OCI-LY1 (cell line): ENCODE results near the gene TSPAN19.

Experiments used
- H2AFZ ChIP-seq: fragments of 200-600 bp; sonication (generic), shearing (Covaris generic); 2 replicates; pipeline ENCODE4 v1.6.0; 2014; ENCODE audit warnings: antibody characterized with exemption, mild to moderate bottlenecking, low read length
- H3F3A ChIP-seq: fragments of 200-600 bp; sonication (generic), shearing (Covaris generic); 2 replicates; pipeline ENCODE4 v1.6.0; 2014; ENCODE audit warnings: mild to moderate bottlenecking, antibody characterized with exemption, low read length, moderate library complexity; ENCODE audit not compliant: insufficient read depth
- H3K27ac ChIP-seq: fragments of 200-600 bp; sonication (generic); 2 replicates; pipeline ENCODE4 v1.5.1; 2014; ENCODE audit warnings: low read length, mixed run types, mild to moderate bottlenecking, low read depth; ENCODE audit not compliant: poor library complexity, severe bottlenecking
- H3K27me3 ChIP-seq: fragments of 200-600 bp; sonication (generic); 2 replicates; pipeline ENCODE4 v1.6.0; 2014; ENCODE audit warnings: antibody characterized with exemption, mild to moderate bottlenecking, low read length, moderate library complexity; ENCODE audit not compliant: insufficient read depth
- H3K36me3 ChIP-seq: fragments of 200-600 bp; sonication (generic); 2 replicates; pipeline ENCODE4 v1.6.1; 2014; ENCODE audit warnings: mild to moderate bottlenecking, antibody characterized with exemption, low read length, moderate library complexity, mixed read lengths; ENCODE audit not compliant: insufficient read depth
- H3K4me1 ChIP-seq: fragments of 200-600 bp; sonication (generic); 2 replicates; pipeline ENCODE4 v1.5.1; 2014; ENCODE audit warnings: mild to moderate bottlenecking, low read length, moderate library complexity; ENCODE audit not compliant: insufficient read depth, severe bottlenecking
- H3K4me2 ChIP-seq: fragments of 200-600 bp; sonication (generic), shearing (Covaris generic); 2 replicates; pipeline ENCODE4 v1.6.1; 2014; ENCODE audit warnings: low read length
- H3K4me3 ChIP-seq: fragments of 200-600 bp; sonication (generic); 2 replicates; pipeline ENCODE4 v1.5.1; 2014; ENCODE audit warnings: low read length, low read depth, mild to moderate bottlenecking, mixed read lengths; ENCODE audit not compliant: poor library complexity, severe bottlenecking
- H3K79me2 ChIP-seq: fragments of 200-600 bp; shearing (Covaris generic); 2 replicates; pipeline ENCODE4 v1.6.1; 2016; ENCODE audit warnings: mixed run types, low read length, mixed read lengths; ENCODE audit not compliant: insufficient read depth
- H3K9ac ChIP-seq: fragments of 200-600 bp; sonication (generic), shearing (Covaris generic); 2 replicates; pipeline ENCODE4 v1.6.1; 2014; ENCODE audit warnings: mild to moderate bottlenecking, low read length, mixed read lengths
- H3K9me2 ChIP-seq: fragments of 200-600 bp; sonication (generic), shearing (Covaris generic); 2 replicates; pipeline ENCODE4 v1.6.1; 2014; ENCODE audit warnings: low read depth, mild to moderate bottlenecking, low read length, mixed read lengths
- H3K9me3 ChIP-seq: fragments of 200-600 bp; shearing (Covaris generic); 2 replicates; pipeline ENCODE4 v1.6.1; 2014; ENCODE audit warnings: low read length, mixed read lengths
- H4K20me1 ChIP-seq: fragments of 200-600 bp; sonication (generic), shearing (Covaris generic); 2 replicates; pipeline ENCODE4 v1.6.0; 2016; ENCODE audit warnings: mild to moderate bottlenecking, low read length; ENCODE audit not compliant: insufficient read depth
- EZH2 ChIP-seq: fragments of 200-600 bp; sonication (generic), shearing (Covaris generic); IDR thresholded peaks from 2 replicates; pipeline ENCODE4 v1.8.0; 2017; ENCODE audit warnings: borderline replicate concordance, mixed run types, mild to moderate bottlenecking, antibody characterized with exemption, low read length, moderate library complexity, mixed read lengths
- TF ChIP-seq, protein P1 (sequence below): fragments of 200-600 bp; sonication (generic), shearing (Covaris generic); IDR thresholded peaks from 2 replicates; pipeline ENCODE4 v1.5.1; 2017; ENCODE audit warnings: mild to moderate bottlenecking, antibody characterized with exemption, low read length, moderate library complexity, mixed read lengths

The TSPAN19 gene

DNA sequence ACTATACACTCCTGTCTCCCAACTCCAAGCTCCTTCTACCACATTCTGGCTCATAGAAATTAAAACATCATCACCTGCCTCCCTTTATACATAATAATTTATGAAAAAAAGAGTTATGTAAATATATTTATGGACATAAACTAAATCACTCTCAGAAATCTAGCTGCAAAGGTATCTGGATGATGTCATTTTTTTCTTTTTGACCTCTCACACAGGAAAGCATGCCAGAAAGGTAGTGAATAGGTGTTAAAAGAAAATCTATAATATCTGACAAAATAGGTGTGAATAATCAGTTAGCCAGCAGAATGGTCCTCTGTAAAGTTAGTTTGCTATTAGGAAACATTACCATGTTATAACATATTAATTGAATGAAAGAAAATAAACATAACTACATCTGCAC, 7.8 kb upstream of the TSPAN19 start:
- Histone ChIP-seq H3K9me3 (no peaks in the 10 kb centered on the region), H3K9me2 (no peaks in the 10 kb centered on the region; the same call in 1 of the 2 replicates), H3K27me3 (no peaks in the 10 kb centered on the region), H3F3A (no peaks in the 10 kb centered on the region), H3K4me1 (no peaks in the 10 kb centered on the region), H3K4me3 (no peak overlapping the region), H3K27ac (no peak overlapping the region), H3K4me2 (no peak overlapping the region), H2AFZ (no peak overlapping the region), H3K9ac (no peak overlapping the region), H3K79me2 (no peaks in the 10 kb centered on the region), H3K36me3 (no peaks in the 10 kb centered on the region), H4K20me1 (no peaks in the 10 kb centered on the region)
- no peak for TF ChIP-seq EZH2
- TF ChIP-seq, protein P1, sequence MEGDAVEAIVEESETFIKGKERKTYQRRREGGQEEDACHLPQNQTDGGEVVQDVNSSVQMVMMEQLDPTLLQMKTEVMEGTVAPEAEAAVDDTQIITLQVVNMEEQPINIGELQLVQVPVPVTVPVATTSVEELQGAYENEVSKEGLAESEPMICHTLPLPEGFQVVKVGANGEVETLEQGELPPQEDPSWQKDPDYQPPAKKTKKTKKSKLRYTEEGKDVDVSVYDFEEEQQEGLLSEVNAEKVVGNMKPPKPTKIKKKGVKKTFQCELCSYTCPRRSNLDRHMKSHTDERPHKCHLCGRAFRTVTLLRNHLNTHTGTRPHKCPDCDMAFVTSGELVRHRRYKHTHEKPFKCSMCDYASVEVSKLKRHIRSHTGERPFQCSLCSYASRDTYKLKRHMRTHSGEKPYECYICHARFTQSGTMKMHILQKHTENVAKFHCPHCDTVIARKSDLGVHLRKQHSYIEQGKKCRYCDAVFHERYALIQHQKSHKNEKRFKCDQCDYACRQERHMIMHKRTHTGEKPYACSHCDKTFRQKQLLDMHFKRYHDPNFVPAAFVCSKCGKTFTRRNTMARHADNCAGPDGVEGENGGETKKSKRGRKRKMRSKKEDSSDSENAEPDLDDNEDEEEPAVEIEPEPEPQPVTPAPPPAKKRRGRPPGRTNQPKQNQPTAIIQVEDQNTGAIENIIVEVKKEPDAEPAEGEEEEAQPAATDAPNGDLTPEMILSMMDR, result no peak

DNA sequence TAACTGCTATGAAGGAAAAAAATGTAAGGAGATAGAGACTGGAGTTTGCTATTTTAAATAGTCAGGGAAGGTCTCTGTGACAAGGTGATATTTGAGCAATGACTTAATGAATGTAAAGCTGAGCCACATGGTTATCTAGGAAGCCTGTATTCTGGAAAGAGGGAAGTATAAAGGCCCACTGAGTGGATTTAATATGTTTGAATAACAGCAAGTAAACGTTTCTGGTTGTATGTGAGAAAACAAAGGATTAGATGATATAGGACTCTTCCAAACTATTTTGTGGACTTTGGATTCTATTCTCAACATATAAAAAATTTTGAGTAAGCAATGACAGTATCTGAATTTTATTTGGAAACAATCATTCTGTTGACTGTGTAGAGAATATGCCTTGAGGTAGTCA, 5.3 kb upstream of the TSPAN19 start:
- TF ChIP-seq, protein P1, result no peak
- no peak for TF ChIP-seq EZH2
- H2AFZ ChIP-seq, result no peak overlapping the region
- H3K36me3 ChIP-seq, result no peaks in the 10 kb centered on the region
- H3K9me3 ChIP-seq, result no peaks in the 10 kb centered on the region
- no peaks in the 10 kb centered on the region for H4K20me1 ChIP-seq
- no peak overlapping the region for H3K4me3 ChIP-seq
- no peak overlapping the region for H3K9ac ChIP-seq
- H3K9me2 ChIP-seq, result no peaks in the 10 kb centered on the region; the same call in 1 of the 2 replicates
- no peaks in the 10 kb centered on the region for H3K79me2 ChIP-seq
- H3F3A ChIP-seq, result no peaks in the 10 kb centered on the region; the same call in 1 of the 2 replicates
- no peaks in the 10 kb centered on the region for H3K4me1 ChIP-seq
- no peaks in the 10 kb centered on the region for H3K27me3 ChIP-seq
- no peak overlapping the region for H3K27ac ChIP-seq
- H3K4me2 ChIP-seq, result no peak overlapping the region

DNA sequence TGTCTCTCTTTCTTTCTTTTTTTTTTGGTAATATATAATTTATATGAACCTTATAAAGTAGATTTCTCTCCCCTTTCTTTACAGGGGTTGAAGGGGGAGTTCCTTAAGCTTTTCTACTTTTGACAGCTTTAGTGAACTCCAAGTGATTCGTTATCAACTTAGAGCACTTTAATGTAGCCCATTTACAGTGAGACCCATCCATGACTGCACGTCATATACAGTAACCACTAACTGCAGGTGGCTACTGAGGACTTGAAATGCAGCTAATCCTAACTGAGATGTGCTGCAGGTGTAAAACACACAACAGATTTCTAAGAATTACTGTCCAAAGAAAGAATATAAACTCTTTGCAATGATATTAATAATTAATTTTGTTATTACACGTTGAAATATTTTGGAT, 656 bp upstream of the TSPAN19 start:
- Histone ChIP-seq H3F3A (no peaks in the 10 kb centered on the region; the same call in 1 of the 2 replicates), H3K79me2 (no peaks in the 10 kb centered on the region), H4K20me1 (no peaks in the 10 kb centered on the region), H3K4me3 (no peak overlapping the region), H3K9ac (no peak overlapping the region), H3K36me3 (no peaks in the 10 kb centered on the region), H3K4me1 (no peaks in the 10 kb centered on the region), H3K9me3 (no peaks in the 10 kb centered on the region), H3K27ac (no peak overlapping the region), H3K27me3 (no peaks in the 10 kb centered on the region), H3K4me2 (no peak overlapping the region), H3K9me2 (no peaks in the 10 kb centered on the region; the same call in 1 of the 2 replicates), H2AFZ (no peak overlapping the region)
- TF ChIP-seq, protein P1, result no peak
- TF ChIP-seq EZH2, result no peak
